ENCODE data around the gene SRBD1. TPM values are rescaled to one million over a fixed set of nuclear protein-coding genes. Genes with fewer than 3 reads are reported as not detected.
A peak's percentile ranks its signal among the peaks of the same experiment; 100 is the strongest.

SRBD1 gene
- total and polyA plus RNA-seq, 2 of the 8 experiments (the other 6 are each of a cell fraction or from before 2014, with no cell fraction given), result 4.6 to 20.0 TPM

DNA sequence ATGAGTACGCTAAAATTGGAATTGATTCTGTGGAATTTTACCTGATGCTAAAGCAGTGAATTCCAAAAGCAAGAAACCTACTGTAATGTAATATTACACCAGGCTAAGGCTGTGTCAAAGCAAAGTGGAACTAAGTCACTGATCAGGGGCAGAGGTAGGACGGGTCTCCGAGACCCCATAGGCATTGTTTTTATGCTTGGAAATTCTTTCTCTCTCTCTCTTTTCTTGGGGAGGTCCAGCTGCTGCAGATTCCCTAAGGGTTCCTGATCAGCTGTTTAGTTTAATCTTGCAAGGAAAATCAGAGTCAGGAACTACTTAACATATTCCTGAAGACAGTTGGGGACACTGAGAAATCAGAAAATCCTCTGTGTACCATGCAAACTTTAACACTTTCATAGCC, 220.2 kb downstream of the SRBD1 start:
- no peak overlapping the region for H3K4ac ChIP-seq (replicated peaks; ENCODE audit: insufficient read length, low read depth, low read length)
- no peak overlapping the region for H2AK5ac ChIP-seq (ENCODE audit: low read depth, low read length)
- CTCF ChIA-PET (ENCODE audit: partially characterized antibody), result interaction anchor here (0.8 kb wide), 1 partner anchor 52 kb away, joined by 3 read pairs; no protein-coding TSS in a partner anchor
- H3K27ac ChIP-seq (ENCODE audit: low read depth, low read length), result no peak overlapping the region; the same call in 1 of the 2 replicates
- peak overlapping the region in 1 of 2 experiments; percentile 21; a peak in 2 of 4 replicates for H3K4me2 ChIP-seq (ENCODE audit: insufficient read depth in 1 of 2, low read depth in 2 of 2, low read length in 2 of 2)
- H2BK20ac ChIP-seq (ENCODE audit: low read length), result no peak overlapping the region
- H3K23ac ChIP-seq (ENCODE audit: insufficient read length), result no peak overlapping the region
- H4K91ac ChIP-seq (replicated peaks; ENCODE audit: insufficient read length, low read length), result no peak overlapping the region
- peak overlapping the region; percentile 14; the same call in 1 of the 2 replicates for H2BK5ac ChIP-seq (ENCODE audit: low read depth, low read length)
- no peaks in the 10 kb centered on the region for H4K20me1 ChIP-seq (replicated peaks in 1 of 2; ENCODE audit: control insufficient read depth in 1 of 2, insufficient read depth in 2 of 2, low read length in 2 of 2)
- POLR2A ChIA-PET (ENCODE audit: partially characterized antibody), result interaction anchor here (1.7 kb wide), 1 partner anchor 12 kb away, joined by 3 read pairs; no protein-coding TSS in a partner anchor
- no peaks in the 10 kb centered on the region; the same call in 1 of the 2 replicates for H3K23me2 ChIP-seq (ENCODE audit: low read depth, low read length)
- no peaks in the 10 kb centered on the region for H3K9me3 ChIP-seq (ENCODE audit: insufficient read depth in 2 of 2, low read depth in 1 of 2, low read length in 1 of 2)
- H3K4me3 ChIP-seq (ENCODE audit: extremely low read depth in 1 of 4, insufficient read depth in 2 of 4, low read depth in 3 of 4, low read length in 4 of 4), result peak overlapping the region in 1 of 4 experiments; percentile 12; a peak in 1 of 8 replicates
- no peak overlapping the region for H2BK15ac ChIP-seq (ENCODE audit: low read length)
- peaks cover 0 to 13% (median 4%) of the 10 kb centered on the region in 4 experiments; a peak in 3 of 7 replicates for H3K4me1 ChIP-seq (replicated peaks in 1 of 4; ENCODE audit: control insufficient read depth in 3 of 4, insufficient read depth in 4 of 4, low read length in 3 of 4)
- H3K9ac ChIP-seq (replicated peaks in 1 of 4; ENCODE audit: extremely low read depth in 1 of 4, low read depth in 3 of 4, low read length in 3 of 4), result no peak overlapping the region
- no peak overlapping the region for H4K8ac ChIP-seq (ENCODE audit: extremely low read depth, insufficient read depth, low read length)
- no peak overlapping the region for H4K5ac ChIP-seq (ENCODE audit: insufficient read length, low read depth, low read length)
- peaks cover 0 to 7% (median 1%) of the 10 kb centered on the region in 4 experiments; a peak in 3 of 8 replicates for H3K36me3 ChIP-seq (ENCODE audit: control insufficient read depth in 2 of 4, insufficient read depth in 4 of 4, low read length in 3 of 4)
- DNase-seq (ENCODE audit: low read depth in 1 of 2, low spot score in 2 of 2) (no peak), FAIRE-seq (no peak)
- no peaks in the 10 kb centered on the region for H3K27me3 ChIP-seq (replicated peaks in 1 of 4; ENCODE audit: control insufficient read depth in 3 of 4, extremely low read depth in 1 of 4, insufficient read depth in 3 of 4, low read length in 3 of 4)
- no peak overlapping the region for H2BK12ac ChIP-seq (ENCODE audit: low read depth, low read length)
- no peak overlapping the region for H2BK120ac ChIP-seq (replicated peaks; ENCODE audit: low read depth, low read length)
- H2AFZ ChIP-seq (ENCODE audit: low read length), result no peak overlapping the region
- H3K18ac ChIP-seq (ENCODE audit: extremely low read depth, low read length), result no peak overlapping the region
- no peak overlapping the region for H3K56ac ChIP-seq (replicated peaks; ENCODE audit: insufficient read length, low read depth, low read length)
- no peaks in the 10 kb centered on the region for H3K79me1 ChIP-seq (ENCODE audit: low read depth, low read length)
- no peak overlapping the region for H3K14ac ChIP-seq (ENCODE audit: insufficient read length)
- WGBS, 2 experiments (ENCODE audit: extremely low coverage in 1 of 2, insufficient coverage in 1 of 2, insufficient read length in 1 of 2, insufficient replicate concordance in 2 of 2, low coverage in 1 of 2, low lambda C conversion rate in 2 of 2, missing lambda C conversion rate in 1 of 2), result 54% methylated on average over 3 of the region's 3 CpGs; no CpG with 5 or more reads in 1 of the 2 experiments
- H3K79me2 ChIP-seq (ENCODE audit: control insufficient read depth in 1 of 2, insufficient read depth in 2 of 2, low read length in 2 of 2), result no peaks in the 10 kb centered on the region
- TF ChIP-seq CHD1 (IDR thresholded peaks at IDR 0.05; ENCODE audit: low read depth, low read length) (no peak), TEAD4 (IDR thresholded peaks at IDR 0.05; ENCODE audit: low read depth, low read length) (no peak), TBP (IDR thresholded peaks at IDR 0.05; ENCODE audit: low read depth, low read length) (no peak), CREB1 (IDR thresholded peaks at IDR 0.05) (no peak), SUZ12 (IDR thresholded peaks at IDR 0.05; ENCODE audit: low read length) (no peak), TCF12 (IDR thresholded peaks at IDR 0.05; ENCODE audit: low read depth, low read length) (no peak), USF2 (IDR thresholded peaks at IDR 0.05; ENCODE audit: low read length) (no peak), JUN (IDR thresholded peaks at IDR 0.05; ENCODE audit: low read depth, low read length) (no peak), MAX (IDR thresholded peaks at IDR 0.05) (no peak), FOSL1 (IDR thresholded peaks at IDR 0.05; ENCODE audit: insufficient read depth, low read depth, low read length) (no peak)
- TF ChIP-seq, protein P1, sequence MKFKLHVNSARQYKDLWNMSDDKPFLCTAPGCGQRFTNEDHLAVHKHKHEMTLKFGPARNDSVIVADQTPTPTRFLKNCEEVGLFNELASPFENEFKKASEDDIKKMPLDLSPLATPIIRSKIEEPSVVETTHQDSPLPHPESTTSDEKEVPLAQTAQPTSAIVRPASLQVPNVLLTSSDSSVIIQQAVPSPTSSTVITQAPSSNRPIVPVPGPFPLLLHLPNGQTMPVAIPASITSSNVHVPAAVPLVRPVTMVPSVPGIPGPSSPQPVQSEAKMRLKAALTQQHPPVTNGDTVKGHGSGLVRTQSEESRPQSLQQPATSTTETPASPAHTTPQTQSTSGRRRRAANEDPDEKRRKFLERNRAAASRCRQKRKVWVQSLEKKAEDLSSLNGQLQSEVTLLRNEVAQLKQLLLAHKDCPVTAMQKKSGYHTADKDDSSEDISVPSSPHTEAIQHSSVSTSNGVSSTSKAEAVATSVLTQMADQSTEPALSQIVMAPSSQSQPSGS (IDR thresholded peaks at IDR 0.05; ENCODE audit: low read length), result no peak

Data from H1 (cell line).